ENCODE measurements around the gene UNC5B.

GRCh38 chr10:71304914-71305313, 92.5 kb downstream of the UNC5B start:
- TF ChIP-seq CTCF (IDR thresholded peaks at IDR 0.05 in 8 of 11, conservative IDR thresholded peaks at IDR 0.05 in 3 of 11) (no peak), POLR2AphosphoS5 (IDR thresholded peaks at IDR 0.05) (no peak)
